Urinary bladder (tissue), 4 donors: ENCODE measurements around the gene RAB38. TPM values are rescaled to one million over a fixed set of nuclear protein-coding genes. Genes with fewer than 3 reads are reported as not detected.

Experiments
- DNase-seq: peaks from one replicate; pipeline ENCODE4 v3.0.0-alpha.2; 2015; ENCODE audit errors: extremely low spot score
- H3K27ac ChIP-seq: one replicate; pipeline ENCODE4 v1.5.1; 2013; ENCODE audit warnings: low read depth, mild to moderate bottlenecking, moderate library complexity
- H3K36me3 ChIP-seq: one replicate; pipeline ENCODE4 v1.6.1; 2013; ENCODE audit warnings: mild to moderate bottlenecking, moderate library complexity; ENCODE audit not compliant: insufficient read depth
- H3K4me1 ChIP-seq: one replicate; pipeline ENCODE4 v1.6.1; 2013; ENCODE audit warnings: mild to moderate bottlenecking, moderate library complexity; ENCODE audit not compliant: insufficient read depth
- H3K4me3 ChIP-seq: one replicate; pipeline ENCODE4 v1.5.1; 2013; ENCODE audit warnings: low read depth, low read length
- WGBS: extraction: QIAGEN DNeasy Blood & Tissue Kit; methylation state at CpG from one replicate; pipeline ENCODE4 v1.1.7; 2013; 5-methylcytosine and 5-hydroxymethylcytosine counted together
- polyA plus RNA-seq: library from polyadenylated mRNA; stranded (reverse); fragments of 200-250 nt; gene quantifications from one replicate; pipeline ENCODE4 v1.2.3, GENCODE V29; 2013
- total RNA-seq: library from RNA; depleted of rRNA; stranded (reverse); fragments of >200 nt; gene quantifications from one replicate; pipeline ENCODE4 v1.2.3, GENCODE V29; 2014
- donor health status: healthy with polysubstance abuse.
- donor health status: healthy.

Gene RAB38
- total and polyA plus RNA-seq, 2 donors = 4.3 to 17.7 TPM

- H3K4me1 ChIP-seq = no peaks in the 10 kb centered on the region
- H3K27ac ChIP-seq = no peak overlapping the region
- no peak overlapping the region for H3K4me3 ChIP-seq
- H3K36me3 ChIP-seq = no peaks in the 10 kb centered on the region
- 96% methylated on average over 1 of the region's 1 CpG for WGBS
- DNase-seq = no peak
These were observed 17.2 kb downstream of the RAB38 start for GRCh38 chr11:88158081-88158480.

DNA sequence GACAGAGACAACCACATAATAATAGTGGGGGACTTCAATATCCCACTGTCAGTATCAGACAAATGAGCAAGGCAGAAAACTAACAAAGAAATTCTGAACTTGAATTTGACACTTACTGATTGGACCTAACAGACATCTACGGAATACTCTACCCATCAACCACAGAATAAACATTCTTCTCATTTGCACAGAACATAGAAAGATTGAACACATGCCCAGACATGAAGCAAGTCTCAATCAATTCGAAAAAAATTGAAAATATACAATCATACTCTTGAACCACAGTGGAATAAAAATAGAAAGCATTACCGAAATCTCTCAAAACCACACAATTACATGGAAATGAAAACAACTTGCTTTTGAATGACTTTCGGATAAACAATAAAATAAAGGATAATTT, 17.9 kb downstream of the RAB38 start:
- WGBS = 85% methylated on average over 4 of the region's 4 CpGs
- no peaks in the 10 kb centered on the region for H3K36me3 ChIP-seq
- H3K27ac ChIP-seq = no peak overlapping the region
- H3K4me3 ChIP-seq = no peak overlapping the region
- DNase-seq = no peak
- H3K4me1 ChIP-seq = no peaks in the 10 kb centered on the region

DNA sequence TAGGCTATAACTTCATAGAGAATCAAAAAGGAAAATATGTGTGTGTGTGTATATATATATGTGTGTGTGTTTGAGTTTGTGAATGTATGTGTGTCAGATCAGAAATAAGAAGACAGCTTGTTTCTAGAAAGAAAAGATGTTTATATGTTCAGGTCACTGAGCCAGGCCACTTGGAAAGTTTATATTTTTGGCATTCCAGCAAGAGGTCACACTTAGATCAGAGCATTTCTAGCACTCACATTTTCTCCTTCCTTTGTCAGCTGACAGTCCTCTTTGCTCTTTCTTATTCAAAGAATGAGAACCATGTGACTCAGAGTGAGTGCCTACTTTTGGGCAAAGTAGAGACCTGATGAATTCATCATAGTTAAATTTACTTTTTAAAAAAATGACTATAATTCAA, 22.9 kb downstream of the RAB38 start:
- no peak overlapping the region for H3K4me3 ChIP-seq
- no peak for DNase-seq
- no peaks in the 10 kb centered on the region for H3K36me3 ChIP-seq
- H3K27ac ChIP-seq = no peak overlapping the region
- no peaks in the 10 kb centered on the region for H3K4me1 ChIP-seq

DNA sequence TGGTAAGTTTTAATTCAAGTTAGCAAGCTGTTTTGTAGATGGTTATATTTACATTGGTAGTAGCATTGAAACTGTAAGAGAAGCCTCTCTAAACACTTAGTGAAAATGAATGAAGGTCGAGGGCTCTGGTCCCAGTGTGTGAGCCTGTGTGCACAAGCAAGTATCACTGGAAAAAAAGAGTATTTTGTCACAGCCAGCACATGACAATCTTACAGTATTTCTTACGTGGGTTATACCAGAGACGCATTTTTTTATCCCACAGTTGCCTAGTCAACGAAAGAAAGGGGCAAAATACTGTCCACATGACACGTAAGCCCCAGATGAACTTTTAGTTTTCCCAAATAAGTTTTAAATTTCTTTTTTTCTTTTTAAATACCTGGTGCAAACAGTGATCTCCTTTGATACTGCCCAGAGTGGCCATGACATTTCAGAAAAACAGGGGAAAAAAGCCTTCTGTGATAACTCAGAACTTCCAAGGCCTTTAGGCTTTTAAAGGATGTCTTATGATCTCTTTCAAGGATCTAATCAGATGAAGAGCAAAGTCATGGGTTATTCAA, 23.5 kb downstream of the RAB38 start:
- WGBS = 68% methylated on average over 5 of the region's 5 CpGs
- no peak overlapping the region for H3K4me3 ChIP-seq
- no peak overlapping the region for H3K27ac ChIP-seq
- DNase-seq = no peak
- no peaks in the 10 kb centered on the region for H3K36me3 ChIP-seq
- H3K4me1 ChIP-seq = no peaks in the 10 kb centered on the region

GRCh38 chr11:88146106-88146505, 29.1 kb downstream of the RAB38 start:
- 98% methylated on average over 1 of the region's 1 CpG for WGBS
- Histone ChIP-seq H3K4me3 (no peak overlapping the region), H3K27ac (no peak overlapping the region), H3K4me1 (no peaks in the 10 kb centered on the region), H3K36me3 (no peaks in the 10 kb centered on the region)
- no peak for DNase-seq

DNA sequence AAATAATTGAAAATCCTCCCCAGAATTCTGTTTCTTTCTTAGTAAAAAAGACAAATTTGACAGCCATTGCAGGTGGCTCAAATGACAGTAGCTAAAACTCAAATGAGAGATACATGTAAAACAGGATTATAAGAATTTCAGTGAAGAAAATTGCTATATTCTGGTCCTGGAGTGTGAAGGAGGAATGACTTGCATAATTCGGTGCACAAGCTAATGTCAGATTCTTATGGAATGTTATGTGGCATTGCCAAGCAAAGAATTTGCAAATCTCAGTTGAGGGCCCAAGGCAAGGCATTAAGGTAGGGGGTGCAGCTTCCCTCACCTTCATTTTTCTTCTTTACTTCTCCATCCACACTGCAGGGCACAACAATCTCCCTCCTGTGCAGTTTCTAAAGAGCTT, 35.4 kb downstream of the RAB38 start:
- WGBS = 36% methylated on average over 1 of the region's 1 CpG
- DNase-seq = no peak

DNA sequence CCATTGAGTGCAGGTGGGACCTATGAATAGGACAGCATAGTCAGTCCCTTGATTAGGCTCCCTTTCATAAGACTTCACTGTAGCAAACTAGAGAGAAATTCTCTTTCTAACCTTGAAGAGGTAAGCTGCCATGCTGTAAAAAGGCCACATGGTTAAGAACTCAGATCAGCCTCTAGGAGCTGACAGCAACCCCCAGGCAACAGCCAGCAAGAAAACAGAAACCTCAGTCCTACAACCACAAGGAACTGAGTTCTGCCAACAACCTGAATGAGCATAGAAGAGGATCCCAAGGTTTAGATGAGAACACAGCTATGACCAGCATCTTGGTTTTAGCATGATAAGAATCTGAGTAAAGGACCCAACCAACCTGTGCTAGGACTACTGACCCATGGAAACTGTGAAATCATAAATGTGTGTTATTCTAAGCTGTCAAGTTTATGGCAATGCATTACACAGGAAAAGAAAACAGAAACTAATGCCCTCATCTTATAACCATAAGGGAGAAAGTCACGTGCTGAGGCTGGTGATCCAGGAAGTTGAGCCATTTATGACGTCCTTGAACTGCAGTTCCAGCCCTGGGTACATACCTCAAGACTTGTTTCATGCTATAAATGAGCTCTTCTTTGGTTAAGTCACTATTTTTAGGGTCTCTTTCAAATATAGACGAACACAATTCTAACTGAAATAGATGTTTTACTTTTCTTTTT, 43.3 kb downstream of the RAB38 start:
- no peaks in the 10 kb centered on the region for H3K36me3 ChIP-seq
- no peak overlapping the region for H3K27ac ChIP-seq
- H3K4me1 ChIP-seq = no peaks in the 10 kb centered on the region
- WGBS = 83% methylated on average over 3 of the region's 3 CpGs
- no peak for DNase-seq
- H3K4me3 ChIP-seq = no peak overlapping the region

More for the DNA sequence above, 35.4 kb downstream of the RAB38 start:
- H3K4me3 ChIP-seq = no peak overlapping the region
- H3K4me1 ChIP-seq = no peaks in the 10 kb centered on the region
- no peaks in the 10 kb centered on the region for H3K36me3 ChIP-seq
- H3K27ac ChIP-seq = no peak overlapping the region

GRCh38 chr11:88122956-88123355, 52.3 kb downstream of the RAB38 start:
- no peak for DNase-seq
- Histone ChIP-seq H3K4me1 (no peaks in the 10 kb centered on the region), H3K27ac (no peak overlapping the region), H3K36me3 (no peaks in the 10 kb centered on the region), H3K4me3 (no peak overlapping the region)
- WGBS = 85% methylated on average over 4 of the region's 4 CpGs

DNA sequence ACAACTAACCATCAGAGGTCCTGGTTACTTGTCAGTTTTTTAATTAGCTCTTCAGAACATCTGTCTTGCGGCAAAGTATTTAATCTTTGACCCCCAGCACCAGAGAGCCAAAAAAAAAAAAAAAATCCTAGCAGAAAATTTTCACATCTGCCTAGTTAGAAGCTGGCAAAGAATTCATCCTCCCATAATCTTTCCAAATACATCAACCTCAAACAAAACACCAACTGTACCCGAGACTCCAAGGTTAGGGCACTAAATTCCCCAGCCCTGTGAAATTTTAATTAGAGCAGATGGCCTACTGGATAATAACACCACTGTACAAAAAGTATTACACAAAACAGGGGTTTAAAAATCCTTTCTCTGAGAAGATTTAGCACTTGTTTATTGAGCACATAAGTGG, 55.7 kb downstream of the RAB38 start:
- H3K36me3 ChIP-seq = no peaks in the 10 kb centered on the region
- WGBS = 62% methylated on average over 2 of the region's 2 CpGs
- no peak overlapping the region for H3K4me3 ChIP-seq
- H3K4me1 ChIP-seq = no peaks in the 10 kb centered on the region
- H3K27ac ChIP-seq = no peak overlapping the region
- DNase-seq = no peak

DNA sequence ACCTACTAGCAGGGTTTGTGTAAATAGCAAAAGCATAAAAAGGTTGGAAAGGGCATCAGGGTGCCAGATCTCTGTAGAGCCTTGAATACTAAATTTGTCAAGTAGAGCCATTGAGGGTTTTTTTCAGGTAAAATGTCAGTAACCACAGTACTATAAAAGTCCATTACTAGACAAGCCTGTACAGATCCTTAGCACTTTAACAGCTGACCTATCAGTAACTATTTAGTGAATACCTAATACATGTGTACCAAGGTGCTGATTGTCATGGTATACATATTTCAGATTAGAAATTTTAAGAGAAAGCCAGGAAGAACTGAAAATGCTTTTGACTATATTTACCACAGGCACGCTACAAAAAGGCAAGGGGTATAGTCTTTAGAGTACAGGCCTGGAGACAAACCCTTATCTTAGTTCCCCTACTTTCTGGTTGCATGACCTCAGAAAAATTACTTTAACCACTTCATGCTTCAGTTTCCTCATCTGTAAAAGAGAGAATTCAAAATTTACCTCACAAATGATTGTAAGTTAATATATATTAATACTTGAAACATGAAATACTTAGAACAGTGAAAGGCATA, 57.9 kb downstream of the RAB38 start:
- Histone ChIP-seq H3K36me3 (no peaks in the 10 kb centered on the region), H3K4me1 (no peaks in the 10 kb centered on the region), H3K4me3 (no peak overlapping the region), H3K27ac (no peak overlapping the region)
- WGBS = 95% methylated on average over 1 of the region's 1 CpG
- no peak for DNase-seq

GRCh38 chr11:88115828-88116755, 59.2 kb downstream of the RAB38 start:
- Histone ChIP-seq H3K36me3 (no peaks in the 10 kb centered on the region), H3K27ac (no peak overlapping the region), H3K4me1 (no peaks in the 10 kb centered on the region), H3K4me3 (no peak overlapping the region)
- DNase-seq = no peak
- 94% methylated on average over 6 of the region's 6 CpGs for WGBS

GRCh38 chr11:88114486-88115045, 60.7 kb downstream of the RAB38 start:
- no peak overlapping the region for H3K4me3 ChIP-seq

DNA sequence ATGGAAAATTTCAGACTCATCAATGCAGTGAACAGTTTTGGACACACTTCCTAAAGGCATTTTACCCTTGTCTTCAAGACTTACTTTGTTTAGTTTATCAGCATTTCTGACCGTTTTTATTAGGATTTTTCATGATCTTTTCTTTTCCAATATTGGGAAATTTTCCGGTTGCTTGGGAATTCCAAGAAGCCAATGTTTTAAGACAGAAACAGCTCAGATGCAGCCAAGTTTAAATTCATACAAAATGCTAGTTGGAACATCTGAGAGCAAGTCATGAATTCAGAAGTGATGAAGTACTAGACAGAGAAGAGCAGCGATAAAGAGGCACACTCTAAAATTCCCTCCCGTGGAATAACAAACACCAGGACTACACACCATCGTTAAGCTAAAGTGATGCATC, 68.6 kb downstream of the RAB38 start:
- 54% methylated on average over 5 of the region's 5 CpGs for WGBS
- no peak for DNase-seq
- no peak overlapping the region for H3K27ac ChIP-seq
- no peak overlapping the region for H3K4me3 ChIP-seq
- no peaks in the 10 kb centered on the region for H3K4me1 ChIP-seq
- H3K36me3 ChIP-seq = no peaks in the 10 kb centered on the region

More at GRCh38 chr11:88114486-88115045, 60.7 kb downstream of the RAB38 start:
- Histone ChIP-seq H3K36me3 (no peaks in the 10 kb centered on the region), H3K4me1 (no peaks in the 10 kb centered on the region), H3K27ac (no peak overlapping the region)
- WGBS = 84% methylated on average over 1 of the region's 1 CpG
- no peak for DNase-seq
